Measurements from ENCODE around the gene PHAF1. TPM values are rescaled to one million over a fixed set of nuclear protein-coding genes. Genes with fewer than 3 reads are reported as not detected.
A peak's percentile ranks its signal among the peaks of the same experiment; 100 is the strongest.

Gene PHAF1
- total and polyA plus RNA-seq, 12 donors: 9.0 to 27.4 (median 14.0) TPM

DNA sequence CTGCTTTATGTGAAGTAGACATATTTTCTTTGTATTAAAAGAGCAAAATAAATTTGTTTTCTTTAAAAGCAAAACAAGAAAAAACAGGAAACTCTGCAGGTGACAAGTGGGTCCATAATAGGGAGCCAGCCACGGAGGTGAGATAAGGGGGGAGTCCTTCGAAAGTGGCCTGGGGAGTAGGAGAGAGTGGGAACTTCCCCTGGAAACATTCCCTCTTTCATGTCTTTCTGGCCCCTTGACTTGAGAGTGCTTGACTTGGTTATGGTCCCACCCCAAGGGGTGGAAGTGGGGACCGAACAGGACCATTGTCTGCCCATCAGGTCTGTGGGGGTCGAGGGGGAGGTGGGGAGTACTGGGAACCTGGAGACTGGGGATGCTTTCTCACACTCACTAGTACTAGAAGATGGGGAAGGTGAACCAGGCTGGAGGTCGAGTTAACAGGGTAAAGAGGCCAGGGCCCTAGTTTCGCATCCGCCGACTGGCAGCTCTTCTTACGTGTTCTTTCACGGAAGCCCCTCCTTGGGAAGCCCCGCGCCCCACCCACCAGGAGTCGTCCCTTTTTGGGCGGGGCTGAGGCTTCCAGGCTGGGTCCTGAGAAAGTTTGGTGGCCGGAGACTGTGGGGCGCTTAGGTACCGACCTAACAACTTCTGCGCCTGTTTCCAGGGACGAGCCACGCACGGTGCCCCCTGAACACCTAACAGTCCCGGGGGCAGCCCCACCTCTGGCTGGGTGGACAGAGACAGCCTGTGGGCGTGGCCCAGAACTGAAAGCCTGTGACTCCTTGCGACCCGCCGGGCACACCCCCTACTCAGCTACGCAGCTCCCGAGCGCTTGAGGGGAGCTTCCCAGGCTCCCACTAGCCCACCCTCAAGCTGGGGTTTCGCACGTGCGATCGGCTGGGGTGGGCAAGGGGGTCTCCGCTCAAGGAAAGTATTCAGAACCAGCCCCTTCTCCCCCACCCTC is 49.2 kb downstream of the PHAF1 start:
- H3K27ac ChIP-seq: peak overlapping the region in 3 of 5 donors; percentile 17 to 81 (median 81)
- intact Hi-C loops (cut with DNase I): loop anchor here (5.0 to 10.0 kb wide), 4 partner anchors 52 to 182 kb away; partner anchors contain the start of gene PHAF1 (in 1 of the 2)
- H3K4me1 ChIP-seq (replicated peaks in 1 of 2): peaks cover 29 to 49% of the 10 kb centered on the region in 2 donors

DNA sequence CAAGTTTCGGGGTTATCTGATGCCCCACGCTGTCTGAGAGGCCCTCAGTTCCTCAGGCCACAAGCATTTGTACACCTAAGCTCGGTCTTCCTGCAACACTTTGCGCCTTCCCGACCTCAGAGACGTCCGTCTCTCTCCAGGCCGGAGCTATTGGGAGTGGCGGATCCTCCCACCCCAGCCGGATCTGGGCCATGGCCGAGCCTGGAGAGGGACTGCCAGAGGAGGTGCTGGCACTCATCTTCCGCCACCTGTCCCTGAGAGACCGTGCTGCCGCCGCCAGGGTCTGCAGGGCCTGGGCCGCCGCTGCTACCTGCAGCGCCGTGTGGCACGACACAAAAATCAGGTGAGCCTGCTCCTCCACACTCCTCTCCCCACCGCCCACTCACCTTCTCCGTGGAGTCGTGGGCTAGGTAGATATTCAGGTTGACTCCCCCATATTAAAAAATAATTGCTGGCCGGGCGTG is 51.9 kb downstream of the PHAF1 start:
- Histone ChIP-seq H3K27ac (peak overlapping the region in 3 of 5 donors; percentile 60 to 81 (median 73)), H3K27me3 (no peaks in the 10 kb centered on the region), H3K4me3 (peak overlapping the region in 2 of 4 donors; percentile 55 to 87), H3K4me1 (replicated peaks in 1 of 2) (peaks cover 39 to 55% of the 10 kb centered on the region in 2 donors), H3K9me3 (replicated peaks in 1 of 3) (no peaks in the 10 kb centered on the region), H3K36me3 (replicated peaks in 1 of 2) (no peaks in the 10 kb centered on the region)
- peak; percentile 67 to 77 (median 71) for DNase-seq
- peak in 1 of 2 donors; percentile 30 for TF ChIP-seq POLR2A (IDR thresholded peaks at IDR 0.05)
- no peak for TF ChIP-seq CTCF (IDR thresholded peaks at IDR 0.05)
- intact Hi-C loops (cut with DNase I): no loop called here
- WGBS, 4 donors: 22 to 34% (median 30%) methylated on average over 10 to 25 of the region's 25 CpGs

More for the DNA sequence above, 49.2 kb downstream of the PHAF1 start:
- H3K9me3 ChIP-seq (replicated peaks in 1 of 3): no peaks in the 10 kb centered on the region
- H3K4me3 ChIP-seq: peak overlapping the region; percentile 55 to 97 (median 74)
- DNase-seq: peak in 6 of 7 donors; percentile 54 to 72 (median 56)
- TF ChIP-seq POLR2A (IDR thresholded peaks at IDR 0.05): no peak
- no peak for TF ChIP-seq CTCF (IDR thresholded peaks at IDR 0.05)
- no peaks in the 10 kb centered on the region for H3K36me3 ChIP-seq (replicated peaks in 1 of 2)
- H3K27me3 ChIP-seq: no peaks in the 10 kb centered on the region
- WGBS, 4 donors: 6 to 45% (median 21%) methylated on average over 4 to 34 of the region's 34 CpGs

- H3K36me3 ChIP-seq (replicated peaks in 1 of 2): no peaks in the 10 kb centered on the region
- H3K4me3 ChIP-seq: peak overlapping the region in 1 of 4 donors; percentile 49
- H3K4me1 ChIP-seq (replicated peaks in 1 of 2): peaks cover 39 to 55% of the 10 kb centered on the region in 2 donors
- H3K27me3 ChIP-seq: no peaks in the 10 kb centered on the region
- peak overlapping the region in 1 of 5 donors; percentile 81 for H3K27ac ChIP-seq
- peak in 2 of 7 donors; percentile 1 to 56 for DNase-seq
- WGBS, 4 donors: 41 to 68% (median 52%) methylated on average over 11 to 44 of the region's 44 CpGs
- no peaks in the 10 kb centered on the region for H3K9me3 ChIP-seq (replicated peaks in 1 of 3)
- intact Hi-C loops (cut with DNase I): no loop called here
- TF ChIP-seq CTCF (IDR thresholded peaks at IDR 0.05) (no peak), POLR2A (IDR thresholded peaks at IDR 0.05) (no peak)
These were observed 52.9 kb downstream of the PHAF1 start for GRCh38 chr16:67162506-67163163.

Data from adrenal gland (tissue), 12 donors.